Measurements from ENCODE around the gene KRT17.

DNA sequence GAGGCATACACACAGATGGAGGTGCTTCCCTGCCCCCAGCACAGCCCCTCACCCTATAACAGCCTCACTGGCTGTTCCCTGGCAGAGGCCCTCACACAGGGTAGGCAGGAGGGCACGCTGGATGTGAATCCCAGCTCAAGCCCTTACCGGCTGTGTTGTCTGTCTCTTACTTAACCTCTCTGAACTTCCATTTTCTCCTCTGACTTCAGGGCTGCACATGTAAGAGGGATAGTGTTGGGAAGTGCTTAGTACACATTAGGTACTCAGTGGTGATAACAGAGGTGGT, 39.7 kb upstream of the KRT17 start:
- TF ChIP-seq, protein P1, sequence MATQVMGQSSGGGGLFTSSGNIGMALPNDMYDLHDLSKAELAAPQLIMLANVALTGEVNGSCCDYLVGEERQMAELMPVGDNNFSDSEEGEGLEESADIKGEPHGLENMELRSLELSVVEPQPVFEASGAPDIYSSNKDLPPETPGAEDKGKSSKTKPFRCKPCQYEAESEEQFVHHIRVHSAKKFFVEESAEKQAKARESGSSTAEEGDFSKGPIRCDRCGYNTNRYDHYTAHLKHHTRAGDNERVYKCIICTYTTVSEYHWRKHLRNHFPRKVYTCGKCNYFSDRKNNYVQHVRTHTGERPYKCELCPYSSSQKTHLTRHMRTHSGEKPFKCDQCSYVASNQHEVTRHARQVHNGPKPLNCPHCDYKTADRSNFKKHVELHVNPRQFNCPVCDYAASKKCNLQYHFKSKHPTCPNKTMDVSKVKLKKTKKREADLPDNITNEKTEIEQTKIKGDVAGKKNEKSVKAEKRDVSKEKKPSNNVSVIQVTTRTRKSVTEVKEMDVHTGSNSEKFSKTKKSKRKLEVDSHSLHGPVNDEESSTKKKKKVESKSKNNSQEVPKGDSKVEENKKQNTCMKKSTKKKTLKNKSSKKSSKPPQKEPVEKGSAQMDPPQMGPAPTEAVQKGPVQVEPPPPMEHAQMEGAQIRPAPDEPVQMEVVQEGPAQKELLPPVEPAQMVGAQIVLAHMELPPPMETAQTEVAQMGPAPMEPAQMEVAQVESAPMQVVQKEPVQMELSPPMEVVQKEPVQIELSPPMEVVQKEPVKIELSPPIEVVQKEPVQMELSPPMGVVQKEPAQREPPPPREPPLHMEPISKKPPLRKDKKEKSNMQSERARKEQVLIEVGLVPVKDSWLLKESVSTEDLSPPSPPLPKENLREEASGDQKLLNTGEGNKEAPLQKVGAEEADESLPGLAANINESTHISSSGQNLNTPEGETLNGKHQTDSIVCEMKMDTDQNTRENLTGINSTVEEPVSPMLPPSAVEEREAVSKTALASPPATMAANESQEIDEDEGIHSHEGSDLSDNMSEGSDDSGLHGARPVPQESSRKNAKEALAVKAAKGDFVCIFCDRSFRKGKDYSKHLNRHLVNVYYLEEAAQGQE (IDR thresholded peaks at IDR 0.05; ENCODE audit: low read depth, low read length): no peak
- TF ChIP-seq, protein P2, sequence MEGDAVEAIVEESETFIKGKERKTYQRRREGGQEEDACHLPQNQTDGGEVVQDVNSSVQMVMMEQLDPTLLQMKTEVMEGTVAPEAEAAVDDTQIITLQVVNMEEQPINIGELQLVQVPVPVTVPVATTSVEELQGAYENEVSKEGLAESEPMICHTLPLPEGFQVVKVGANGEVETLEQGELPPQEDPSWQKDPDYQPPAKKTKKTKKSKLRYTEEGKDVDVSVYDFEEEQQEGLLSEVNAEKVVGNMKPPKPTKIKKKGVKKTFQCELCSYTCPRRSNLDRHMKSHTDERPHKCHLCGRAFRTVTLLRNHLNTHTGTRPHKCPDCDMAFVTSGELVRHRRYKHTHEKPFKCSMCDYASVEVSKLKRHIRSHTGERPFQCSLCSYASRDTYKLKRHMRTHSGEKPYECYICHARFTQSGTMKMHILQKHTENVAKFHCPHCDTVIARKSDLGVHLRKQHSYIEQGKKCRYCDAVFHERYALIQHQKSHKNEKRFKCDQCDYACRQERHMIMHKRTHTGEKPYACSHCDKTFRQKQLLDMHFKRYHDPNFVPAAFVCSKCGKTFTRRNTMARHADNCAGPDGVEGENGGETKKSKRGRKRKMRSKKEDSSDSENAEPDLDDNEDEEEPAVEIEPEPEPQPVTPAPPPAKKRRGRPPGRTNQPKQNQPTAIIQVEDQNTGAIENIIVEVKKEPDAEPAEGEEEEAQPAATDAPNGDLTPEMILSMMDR (IDR thresholded peaks at IDR 0.05 in 2 of 3, conservative IDR thresholded peaks at IDR 0.05 in 1 of 3; ENCODE audit: control insufficient read depth in 2 of 3, extremely low read depth in 1 of 3, insufficient read depth in 1 of 3, low read depth in 3 of 3, low read length in 3 of 3): no peak
- no peak for TF ChIP-seq RAD21 (IDR thresholded peaks at IDR 0.05; ENCODE audit: insufficient read depth, low read depth, low read length)
